ENCODE measurements around the gene NT5DC1.

The NT5DC1 gene

DNA sequence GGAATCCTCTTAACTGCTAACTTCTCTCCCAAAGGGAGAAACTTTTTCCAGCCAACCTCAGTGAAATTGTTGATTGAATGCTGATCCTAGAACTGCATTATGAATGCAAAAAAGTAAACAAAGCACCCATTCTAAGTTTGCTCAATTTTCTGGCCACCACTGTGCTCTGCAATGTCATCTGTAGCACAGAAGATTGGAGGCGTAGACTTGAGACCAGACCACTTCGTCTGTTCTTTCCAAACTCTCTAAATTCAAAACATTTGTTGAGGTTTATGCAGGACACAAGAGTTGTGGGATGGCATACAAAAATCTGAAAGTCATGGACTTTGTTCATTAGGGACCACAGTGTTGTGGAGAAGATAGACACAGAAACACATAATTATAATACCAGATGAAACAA is 190.1 kb downstream of the NT5DC1 start:
- DNase-seq (ENCODE audit: low read depth): no peak
- TF ChIP-seq, protein P1, sequence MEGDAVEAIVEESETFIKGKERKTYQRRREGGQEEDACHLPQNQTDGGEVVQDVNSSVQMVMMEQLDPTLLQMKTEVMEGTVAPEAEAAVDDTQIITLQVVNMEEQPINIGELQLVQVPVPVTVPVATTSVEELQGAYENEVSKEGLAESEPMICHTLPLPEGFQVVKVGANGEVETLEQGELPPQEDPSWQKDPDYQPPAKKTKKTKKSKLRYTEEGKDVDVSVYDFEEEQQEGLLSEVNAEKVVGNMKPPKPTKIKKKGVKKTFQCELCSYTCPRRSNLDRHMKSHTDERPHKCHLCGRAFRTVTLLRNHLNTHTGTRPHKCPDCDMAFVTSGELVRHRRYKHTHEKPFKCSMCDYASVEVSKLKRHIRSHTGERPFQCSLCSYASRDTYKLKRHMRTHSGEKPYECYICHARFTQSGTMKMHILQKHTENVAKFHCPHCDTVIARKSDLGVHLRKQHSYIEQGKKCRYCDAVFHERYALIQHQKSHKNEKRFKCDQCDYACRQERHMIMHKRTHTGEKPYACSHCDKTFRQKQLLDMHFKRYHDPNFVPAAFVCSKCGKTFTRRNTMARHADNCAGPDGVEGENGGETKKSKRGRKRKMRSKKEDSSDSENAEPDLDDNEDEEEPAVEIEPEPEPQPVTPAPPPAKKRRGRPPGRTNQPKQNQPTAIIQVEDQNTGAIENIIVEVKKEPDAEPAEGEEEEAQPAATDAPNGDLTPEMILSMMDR (IDR thresholded peaks at IDR 0.05; ENCODE audit: insufficient read depth, low read depth, low read length, missing control alignments): no peak
- H3K4me3 ChIP-seq (ENCODE audit: low read length): no peak overlapping the region

DNA sequence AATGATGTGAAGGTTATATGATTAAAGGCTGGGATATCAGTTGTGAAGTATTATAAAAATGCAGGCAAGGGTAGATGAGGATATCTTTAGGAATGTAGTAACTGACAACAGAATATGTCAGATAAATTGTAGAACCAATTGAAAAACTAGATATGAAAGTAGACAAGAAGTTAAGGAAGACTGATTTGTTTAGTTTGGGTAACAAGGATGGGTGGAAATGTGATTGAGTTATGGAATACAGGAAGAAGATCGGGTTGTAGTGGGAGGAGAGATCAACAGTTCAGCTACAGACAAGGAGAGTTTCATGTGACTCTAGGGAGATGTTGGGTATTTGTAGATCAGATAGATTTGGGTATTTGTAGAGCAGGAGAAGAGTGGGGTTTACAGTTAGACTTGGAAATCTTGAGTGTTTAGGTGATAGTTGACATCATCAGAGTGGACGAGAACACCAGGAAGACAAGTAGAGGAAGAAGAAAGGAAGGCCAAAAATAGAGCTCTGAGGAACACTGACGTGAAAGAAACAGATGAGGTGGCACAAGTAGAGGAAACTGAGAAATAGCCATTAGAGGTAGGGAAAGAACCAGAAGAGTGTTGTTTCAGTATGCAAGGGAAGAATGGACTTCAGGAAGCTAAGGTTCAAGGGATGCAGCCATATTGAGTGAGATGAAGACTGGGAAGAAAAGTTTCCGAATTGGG is 191.2 kb downstream of the NT5DC1 start:
- no peak for DNase-seq (ENCODE audit: low read depth)

DNA sequence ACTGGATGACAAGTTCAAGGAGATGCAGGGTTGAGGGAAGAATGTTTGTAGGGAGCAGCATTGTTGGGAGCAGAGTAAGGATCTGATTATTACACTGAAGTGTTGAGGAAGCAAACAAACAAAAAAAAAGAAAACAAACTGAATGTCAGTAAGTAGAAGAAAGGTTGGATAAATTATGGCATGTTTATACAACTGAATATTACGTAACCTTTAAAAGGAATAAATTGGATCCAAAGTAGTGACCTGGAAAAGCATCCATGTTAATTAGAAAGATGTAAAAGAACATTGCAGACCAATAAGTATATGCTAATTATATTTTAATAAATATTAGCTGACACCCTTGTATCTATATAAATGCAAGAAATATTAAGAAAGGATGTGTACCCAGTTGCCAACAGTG is 191.9 kb downstream of the NT5DC1 start:
- no peak overlapping the region for H3K4me3 ChIP-seq (ENCODE audit: low read length)
- TF ChIP-seq, protein P1 (IDR thresholded peaks at IDR 0.05; ENCODE audit: insufficient read depth, low read depth, low read length, missing control alignments): no peak
- DNase-seq (ENCODE audit: low read depth): no peak

More for the DNA sequence above, 191.2 kb downstream of the NT5DC1 start:
- TF ChIP-seq, protein P1 (IDR thresholded peaks at IDR 0.05; ENCODE audit: insufficient read depth, low read depth, low read length, missing control alignments): no peak
- H3K4me3 ChIP-seq (ENCODE audit: low read length): no peak overlapping the region

DNA sequence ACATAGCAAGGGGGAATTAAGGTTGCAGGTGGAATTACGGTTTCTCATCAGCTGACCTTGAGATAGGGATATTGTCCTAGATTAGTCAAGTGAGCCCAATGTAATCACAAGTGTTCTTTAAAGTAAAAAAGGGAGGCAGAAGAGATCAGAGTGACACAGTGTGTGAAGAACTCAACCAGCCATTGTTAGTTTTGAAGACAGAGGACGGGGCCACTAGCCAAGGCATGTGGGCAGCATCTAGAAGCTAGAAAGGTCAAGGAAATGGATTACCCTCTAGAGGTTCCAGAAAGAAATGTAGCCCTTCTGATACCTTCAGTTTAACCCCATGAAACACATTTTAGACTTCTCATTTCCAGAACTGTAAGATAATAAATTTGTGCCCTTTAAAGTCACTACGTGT is 197.6 kb downstream of the NT5DC1 start:
- TF ChIP-seq, protein P1 (IDR thresholded peaks at IDR 0.05; ENCODE audit: insufficient read depth, low read depth, low read length, missing control alignments): no peak
- no peak for DNase-seq (ENCODE audit: low read depth)
- H3K4me3 ChIP-seq (ENCODE audit: low read length): no peak overlapping the region

DNA sequence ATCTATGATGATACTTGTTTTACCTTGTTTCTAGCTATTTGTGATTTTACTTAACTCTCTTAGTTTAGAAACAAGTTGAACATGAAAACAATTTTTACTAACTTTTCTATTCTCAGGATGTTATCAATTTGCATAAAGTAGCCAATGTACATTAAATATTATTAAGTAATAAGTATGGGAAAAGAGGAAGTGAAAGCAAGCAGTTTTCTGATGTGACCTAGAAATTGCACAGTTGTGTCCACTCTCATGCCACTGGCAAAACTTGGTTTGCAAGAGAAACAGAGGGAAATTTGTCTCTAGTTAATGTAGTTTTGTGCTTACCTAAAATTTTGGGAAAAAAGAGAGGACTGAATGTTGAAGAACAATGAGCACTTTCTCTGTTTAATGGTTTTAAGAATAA is 198.3 kb downstream of the NT5DC1 start:
- TF ChIP-seq, protein P1 (IDR thresholded peaks at IDR 0.05; ENCODE audit: insufficient read depth, low read depth, low read length, missing control alignments): no peak
- no peak overlapping the region for H3K4me3 ChIP-seq (ENCODE audit: low read length)
- no peak for DNase-seq (ENCODE audit: low read depth)
